GM18499 (cell line): ENCODE results near the gene TIMP1.

Source experiments
- ATAC-seq: cut with Tn5 transposase; IDR thresholded peaks from one replicate; pipeline ENCODE4 v1.9.1; 2021; ENCODE audit warnings: moderate number of reproducible peaks; ENCODE audit not compliant: insufficient read depth, unreplicated experiment

TIMP1 gene

GRCh38 chrX:47629419-47630200, 47.4 kb downstream of the TIMP1 start, which contains the start of gene CFP:
CFP (minus strand) TSS chrX:47629930; CDS start chrX:47629844, 86 bp downstream.
- ATAC-seq: no peak

- ATAC-seq: no peak
These were observed 49.4 kb downstream of the TIMP1 start for GRCh38 chrX:47631676-47632075.

GRCh38 chrX:47632666-47633065, 50.4 kb downstream of the TIMP1 start:
- ATAC-seq: no peak

- no peak for ATAC-seq
These were observed 51.7 kb downstream of the TIMP1 start for GRCh38 chrX:47633689-47634590.

- ATAC-seq: no peak
These were observed 52.8 kb downstream of the TIMP1 start for GRCh38 chrX:47634871-47635575.
